Measurements from ENCODE around the gene TMEM207.

DNA sequence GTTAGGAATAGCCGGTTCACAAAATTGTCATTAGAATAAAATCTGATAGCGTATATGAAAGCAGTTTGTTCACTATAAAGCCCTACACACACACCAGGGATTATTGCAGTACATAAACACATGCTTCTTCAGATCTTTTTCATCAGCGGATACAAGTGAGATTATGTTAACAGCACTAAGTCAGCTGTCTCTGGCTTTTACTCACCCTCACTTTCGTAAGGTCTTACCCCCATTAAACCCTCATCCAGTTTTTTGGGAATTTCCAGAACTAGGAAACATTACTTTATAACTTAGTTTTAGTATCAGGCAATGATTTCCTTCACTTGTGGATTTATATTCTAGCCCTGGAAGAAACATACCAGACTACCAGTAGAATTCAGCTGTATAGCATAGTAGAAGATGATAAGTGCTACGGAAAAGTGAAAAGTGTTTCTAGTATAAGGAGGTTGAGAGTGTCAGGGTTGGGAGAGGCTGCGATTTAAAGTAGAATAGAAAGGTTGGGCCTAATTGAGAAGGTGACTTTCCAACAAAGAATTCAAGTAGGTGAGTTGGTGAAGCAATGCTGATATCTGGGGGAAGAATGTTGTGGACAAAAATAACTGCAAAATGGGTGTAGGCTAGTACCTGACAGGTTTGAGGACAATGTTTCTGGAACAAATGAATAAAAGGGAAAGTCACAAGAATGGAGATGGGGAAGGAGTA, 22.7 kb downstream of the TMEM207 start:
- TF ChIP-seq, protein P1, sequence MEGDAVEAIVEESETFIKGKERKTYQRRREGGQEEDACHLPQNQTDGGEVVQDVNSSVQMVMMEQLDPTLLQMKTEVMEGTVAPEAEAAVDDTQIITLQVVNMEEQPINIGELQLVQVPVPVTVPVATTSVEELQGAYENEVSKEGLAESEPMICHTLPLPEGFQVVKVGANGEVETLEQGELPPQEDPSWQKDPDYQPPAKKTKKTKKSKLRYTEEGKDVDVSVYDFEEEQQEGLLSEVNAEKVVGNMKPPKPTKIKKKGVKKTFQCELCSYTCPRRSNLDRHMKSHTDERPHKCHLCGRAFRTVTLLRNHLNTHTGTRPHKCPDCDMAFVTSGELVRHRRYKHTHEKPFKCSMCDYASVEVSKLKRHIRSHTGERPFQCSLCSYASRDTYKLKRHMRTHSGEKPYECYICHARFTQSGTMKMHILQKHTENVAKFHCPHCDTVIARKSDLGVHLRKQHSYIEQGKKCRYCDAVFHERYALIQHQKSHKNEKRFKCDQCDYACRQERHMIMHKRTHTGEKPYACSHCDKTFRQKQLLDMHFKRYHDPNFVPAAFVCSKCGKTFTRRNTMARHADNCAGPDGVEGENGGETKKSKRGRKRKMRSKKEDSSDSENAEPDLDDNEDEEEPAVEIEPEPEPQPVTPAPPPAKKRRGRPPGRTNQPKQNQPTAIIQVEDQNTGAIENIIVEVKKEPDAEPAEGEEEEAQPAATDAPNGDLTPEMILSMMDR (conservative IDR thresholded peaks at IDR 0.05; ENCODE audit: low read depth, low read length), result no peak
- no peak for TF ChIP-seq MAZ (IDR thresholded peaks at IDR 0.05; ENCODE audit: borderline replicate concordance, low read depth, low read length)
- no peak for TF ChIP-seq RAD21 (IDR thresholded peaks at IDR 0.05; ENCODE audit: low read length)
- no peak for TF ChIP-seq POLR2A (IDR thresholded peaks at IDR 0.05; ENCODE audit: low read depth, low read length)
- no peak for TF ChIP-seq MXI1 (IDR thresholded peaks at IDR 0.05; ENCODE audit: borderline replicate concordance, low read depth, low read length)
- no peak for TF ChIP-seq CEBPB (IDR thresholded peaks at IDR 0.05; ENCODE audit: low read depth, low read length)
- no peak for TF ChIP-seq BHLHE40 (IDR thresholded peaks at IDR 0.05; ENCODE audit: low read depth, low read length)
